Renal cortex interstitium (tissue), 15 donors: Measurements from ENCODE around the gene BBS5. TPM values are rescaled to one million over a fixed set of nuclear protein-coding genes. Genes with fewer than 3 reads are reported as not detected.
A peak's percentile ranks its signal among the peaks of the same experiment; 100 is the strongest.
"Not testable (repeated sequence)": the region's sequence is repeated elsewhere in the genome, so short reads cannot be mapped to it uniquely, and the experiment has no call there.

Experiments
- DNase-seq, 11 donors: peaks; one replicate each; pipeline ENCODE4 v3.0.0-alpha.2; 2013; ENCODE audit warnings: low read depth in 9 of 11, low spot score in 4 of 11; ENCODE audit errors: extremely low read depth in 1 of 11
- long read RNA-seq, 16 experiments: transcript quantifications; one replicate each; lab custom pipeline, GENCODE V29; 2026
- polyA plus RNA-seq, 3 donors: library from polyadenylated mRNA; unstranded; fragments of 120-200 nt; gene quantifications; one replicate each; pipeline ENCODE4 v1.2.1, GENCODE V29; 2013; ENCODE audit not compliant: insufficient read length in 3 of 3

The BBS5 gene
- polyA plus RNA-seq = 10 to 100 TPM in 2 of 3 donors, 1 to 10 TPM in 1; 9.1 to 20.3 (median 12.4) TPM
- long read RNA-seq, donor 1, partial matches to known transcripts = 0 of 2 reads
- long read RNA-seq, donor 1, other reads (novel, unspliced or antisense) = 0 of 2 reads
- long read RNA-seq, donor 2 = 0 reads
- long read RNA-seq, donor 3, partial matches to known transcripts = 0 of 4 reads
- long read RNA-seq, donor 3, other reads (novel, unspliced or antisense) = 0 of 4 reads
- long read RNA-seq, donor 4, partial matches to known transcripts = 0 of 3 reads
- long read RNA-seq, donor 4, other reads (novel, unspliced or antisense) = 0 of 3 reads
- long read RNA-seq, donor 5 = 0 reads
- long read RNA-seq, donor 6, partial matches to known transcripts = 11 of 14 reads
- long read RNA-seq, donor 6, other reads (novel, unspliced or antisense) = 0 of 14 reads
- long read RNA-seq, donor 7, partial matches to known transcripts = 0 of 2 reads
- long read RNA-seq, donor 7, other reads (novel, unspliced or antisense) = 0 of 2 reads
- long read RNA-seq, donor 8, partial matches to known transcripts = 0 of 1 reads
- long read RNA-seq, donor 8, other reads (novel, unspliced or antisense) = 0 of 1 reads
- long read RNA-seq, donor 9, partial matches to known transcripts = 0 of 3 reads
- long read RNA-seq, donor 9, other reads (novel, unspliced or antisense) = 0 of 3 reads
- long read RNA-seq, donor 10, partial matches to known transcripts = 0 of 2 reads
- long read RNA-seq, donor 10, other reads (novel, unspliced or antisense) = 0 of 2 reads
- long read RNA-seq, donor 11, partial matches to known transcripts = 0 of 2 reads
- long read RNA-seq, donor 11, other reads (novel, unspliced or antisense) = 0 of 2 reads
- long read RNA-seq, donor 12, partial matches to known transcripts = 0 of 1 reads
- long read RNA-seq, donor 12, other reads (novel, unspliced or antisense) = 0 of 1 reads
- long read RNA-seq, donor 13, partial matches to known transcripts = 0 of 1 reads
- long read RNA-seq, donor 13, other reads (novel, unspliced or antisense) = 0 of 1 reads
- long read RNA-seq, donor 14 = 0 reads
- long read RNA-seq, donor 15, partial matches to known transcripts = 0 of 2 reads
- long read RNA-seq, donor 15, other reads (novel, unspliced or antisense) = 0 of 2 reads
- long read RNA-seq, donor 16, partial matches to known transcripts = 8 of 15 reads
- long read RNA-seq, donor 16, other reads (novel, unspliced or antisense) = 0 of 15 reads

- DNase-seq = peak; percentile 49 to 81 (median 68)
Observed at GRCh38 chr2:169479257-169480078, at the start of gene BBS5. TSS of gene BBS5 (plus strand) at chr2:169479494. CDS start at chr2:169479554, 60 bp downstream.

GRCh38 chr2:169431772-169432171 is 47.5 kb upstream of the BBS5 start:
- not testable (repeated sequence) for DNase-seq

GRCh38 chr2:169434236-169434635 is 45.1 kb upstream of the BBS5 start:
- not testable (repeated sequence) for DNase-seq

GRCh38 chr2:169438466-169439072 is 40.7 kb upstream of the BBS5 start:
- no peak for DNase-seq

- no peak for DNase-seq
Observed at GRCh38 chr2:169439900-169440299, 39.4 kb upstream of the BBS5 start.

GRCh38 chr2:169446452-169446851 is 32.8 kb upstream of the BBS5 start:
- no peak for DNase-seq

GRCh38 chr2:169448316-169448715 is 31.0 kb upstream of the BBS5 start:
- no peak for DNase-seq

- no peak for DNase-seq
Observed at GRCh38 chr2:169448865-169449264, 30.4 kb upstream of the BBS5 start.

- no peak for DNase-seq
Observed at GRCh38 chr2:169452080-169452479, 27.2 kb upstream of the BBS5 start.

GRCh38 chr2:169453044-169453443 is 26.2 kb upstream of the BBS5 start:
- not testable (repeated sequence) for DNase-seq

GRCh38 chr2:169461143-169461542 is 18.2 kb upstream of the BBS5 start:
- no peak for DNase-seq

GRCh38 chr2:169462896-169463695 is 16.2 kb upstream of the BBS5 start:
- no peak for DNase-seq

- no peak for DNase-seq
Observed at GRCh38 chr2:169464466-169464865, 14.8 kb upstream of the BBS5 start.

- no peak for DNase-seq
Observed at GRCh38 chr2:169464882-169465281, 14.4 kb upstream of the BBS5 start.

GRCh38 chr2:169468841-169469240 is 10.5 kb upstream of the BBS5 start:
- no peak for DNase-seq

GRCh38 chr2:169469952-169470572 is 9.2 kb upstream of the BBS5 start:
- DNase-seq = no peak

- no peak for DNase-seq
Observed at GRCh38 chr2:169472249-169472648, 7.0 kb upstream of the BBS5 start.
